ENCODE measurements around the gene BET1.

The BET1 gene

GRCh38 chr7:94011714-94012353 lies 7.7 kb upstream of the BET1 start:
- no peak for DNase-seq

DNA sequence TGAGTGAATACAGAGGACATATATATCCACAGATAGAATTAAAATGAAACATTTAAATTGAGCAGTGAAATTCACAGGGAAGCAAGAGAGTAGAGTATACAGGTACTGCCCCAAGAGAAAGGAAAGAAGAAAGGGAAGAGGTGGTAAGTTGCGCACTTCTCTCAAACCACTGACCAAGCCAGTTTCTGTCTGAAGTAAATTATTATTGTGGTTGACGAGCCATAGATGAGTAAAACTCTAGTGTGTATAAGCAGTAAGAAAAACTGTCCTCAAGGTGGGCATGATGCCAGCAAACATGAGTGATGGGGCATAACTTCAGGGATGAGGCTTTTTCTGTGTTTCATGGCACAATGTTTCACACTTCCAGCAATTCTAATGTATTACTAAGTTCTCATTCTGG lies 4.4 kb upstream of the BET1 start:
- no peak for DNase-seq

DNA sequence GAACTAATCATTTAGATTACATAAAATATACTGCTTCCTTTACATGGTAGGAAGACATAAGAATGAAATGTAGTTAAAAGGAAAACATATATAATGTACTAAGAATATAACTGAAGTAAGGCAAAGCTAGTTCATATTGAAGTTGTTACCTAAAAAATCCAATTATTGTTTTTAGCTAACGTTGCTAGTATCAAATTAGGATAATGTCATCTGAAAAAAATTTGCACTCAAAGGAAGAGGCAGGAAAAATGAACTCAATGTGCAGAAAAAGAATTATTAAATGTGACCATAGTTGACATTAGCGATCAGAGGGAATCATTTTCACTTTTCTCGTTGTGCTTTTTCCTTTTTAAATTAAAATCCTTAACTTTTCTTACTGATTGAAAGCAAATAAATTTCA lies 1.6 kb upstream of the BET1 start:
- no peak for DNase-seq

GRCh38 chr7:94003446-94004023 lies 620 bp downstream of the BET1 start:
- DNase-seq: peak; percentile 11

GRCh38 chr7:94001396-94001795 lies 2.8 kb downstream of the BET1 start:
- no peak for DNase-seq

GRCh38 chr7:93997868-93998267 lies 6.3 kb downstream of the BET1 start:
- DNase-seq: no peak

DNA sequence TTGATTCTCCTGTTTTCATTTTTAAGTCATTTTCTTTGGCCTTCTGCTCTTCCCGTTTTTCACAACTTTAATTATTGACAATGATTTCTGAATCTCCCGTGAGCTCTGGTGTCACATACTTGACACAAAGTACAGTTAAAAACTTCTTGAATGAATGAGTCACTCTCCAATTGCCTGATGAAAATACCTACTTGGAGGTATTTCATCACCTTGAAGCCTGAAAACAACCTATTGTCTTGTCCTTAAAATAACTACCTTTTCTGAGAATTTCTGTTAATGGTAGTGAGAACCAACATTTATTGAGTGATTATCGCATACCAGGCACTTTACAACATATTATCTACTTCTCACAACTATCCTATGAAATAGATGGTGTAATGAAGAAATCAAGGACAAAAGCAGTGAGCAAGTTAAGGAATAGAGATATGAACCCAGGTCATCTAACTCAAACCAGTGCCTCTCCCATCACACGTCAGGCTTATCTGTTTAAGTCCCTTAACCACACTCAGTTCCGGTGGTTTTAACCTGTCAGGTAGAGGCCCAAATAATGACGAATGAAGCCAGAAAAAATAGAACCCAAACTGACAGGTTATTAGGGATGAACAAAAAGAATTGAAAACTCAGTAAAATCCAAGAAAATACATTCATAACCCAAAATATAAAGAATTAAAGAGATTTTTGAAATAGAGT lies 11.6 kb downstream of the BET1 start:
- no peak for DNase-seq

DNA sequence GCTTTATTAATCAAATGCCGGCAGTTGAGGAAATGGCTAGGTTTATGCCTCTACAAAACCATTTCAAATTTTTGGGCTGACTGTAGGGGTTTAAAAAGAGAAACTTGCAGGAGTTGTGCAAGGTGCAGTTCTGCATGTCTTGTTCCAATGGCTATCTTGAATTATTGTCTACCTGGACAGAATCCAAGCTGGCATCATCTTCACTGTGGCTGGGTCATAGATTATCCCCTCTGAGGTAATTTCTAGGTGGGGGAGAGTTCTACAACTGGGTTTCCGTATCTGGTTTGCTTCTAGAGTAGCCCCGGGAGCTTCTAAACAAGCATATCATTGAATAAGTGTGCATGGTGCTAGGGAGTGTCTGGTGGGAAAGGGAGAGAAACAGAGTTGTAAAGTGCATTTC lies 16.9 kb downstream of the BET1 start:
- DNase-seq: no peak

GRCh38 chr7:93985101-93985500 lies 19.1 kb downstream of the BET1 start:
- DNase-seq: no peak

DNA sequence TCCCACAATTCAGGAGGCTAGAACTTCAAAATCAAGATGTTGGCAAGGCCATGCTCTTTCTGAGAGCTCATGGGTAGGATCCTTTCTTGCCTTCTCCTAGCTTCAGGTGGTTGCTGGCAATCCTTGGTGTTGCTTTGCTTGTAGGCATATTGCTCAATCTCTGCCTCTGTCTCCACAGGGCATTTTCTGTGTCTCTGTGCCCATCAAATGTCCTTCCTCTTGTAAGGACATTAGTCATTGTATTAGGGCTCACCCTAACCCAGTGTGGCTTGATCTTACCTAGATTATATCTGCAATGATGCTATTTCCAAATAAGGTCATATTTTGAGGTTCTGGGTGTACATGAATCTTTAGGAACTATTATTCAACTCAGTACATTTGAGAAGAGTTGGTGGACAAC lies 20.1 kb downstream of the BET1 start:
- DNase-seq: no peak

DNA sequence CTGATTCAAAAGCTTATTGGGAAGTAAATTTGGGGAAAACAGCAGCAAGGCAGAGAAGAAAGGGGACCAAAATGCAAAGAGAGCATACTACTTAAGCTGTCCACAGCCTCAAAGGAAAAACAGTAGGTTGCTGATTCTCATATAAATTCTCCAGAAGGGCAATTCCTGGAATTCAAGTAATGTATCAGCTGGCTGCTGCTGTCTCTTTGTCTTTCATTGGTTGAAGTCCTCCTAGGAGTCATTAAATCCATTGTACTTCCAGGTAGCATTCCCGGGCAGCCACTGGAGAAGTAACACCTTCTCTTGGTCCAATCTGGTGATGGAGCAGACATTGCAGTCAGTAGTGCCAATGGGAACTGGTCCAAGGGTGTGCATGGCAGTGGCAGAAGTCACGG lies 22.7 kb downstream of the BET1 start:
- DNase-seq: no peak

GRCh38 chr7:93980744-93981479 lies 23.2 kb downstream of the BET1 start:
- DNase-seq: no peak

GRCh38 chr7:93977211-93977950 lies 26.8 kb downstream of the BET1 start:
- DNase-seq: no peak

DNA sequence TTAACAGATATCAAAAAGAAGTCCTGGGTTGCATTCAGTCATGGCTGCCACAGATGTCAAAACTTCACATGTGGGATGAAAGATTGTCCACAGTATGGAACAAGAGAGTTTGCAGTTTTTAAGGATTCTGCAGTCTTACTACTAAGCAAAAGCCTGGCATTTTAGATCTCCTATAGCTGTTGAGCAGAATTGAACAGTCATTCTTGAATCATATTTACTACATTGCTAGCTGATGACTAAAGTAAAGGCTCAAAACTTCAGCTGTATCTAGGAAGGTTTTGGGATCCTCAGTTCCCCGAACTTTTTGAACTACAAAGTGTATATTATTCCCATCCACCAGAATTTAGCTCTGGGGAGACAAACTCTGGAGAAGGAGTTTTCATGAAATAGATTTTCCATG lies 31.0 kb downstream of the BET1 start:
- no peak for DNase-seq

DNA sequence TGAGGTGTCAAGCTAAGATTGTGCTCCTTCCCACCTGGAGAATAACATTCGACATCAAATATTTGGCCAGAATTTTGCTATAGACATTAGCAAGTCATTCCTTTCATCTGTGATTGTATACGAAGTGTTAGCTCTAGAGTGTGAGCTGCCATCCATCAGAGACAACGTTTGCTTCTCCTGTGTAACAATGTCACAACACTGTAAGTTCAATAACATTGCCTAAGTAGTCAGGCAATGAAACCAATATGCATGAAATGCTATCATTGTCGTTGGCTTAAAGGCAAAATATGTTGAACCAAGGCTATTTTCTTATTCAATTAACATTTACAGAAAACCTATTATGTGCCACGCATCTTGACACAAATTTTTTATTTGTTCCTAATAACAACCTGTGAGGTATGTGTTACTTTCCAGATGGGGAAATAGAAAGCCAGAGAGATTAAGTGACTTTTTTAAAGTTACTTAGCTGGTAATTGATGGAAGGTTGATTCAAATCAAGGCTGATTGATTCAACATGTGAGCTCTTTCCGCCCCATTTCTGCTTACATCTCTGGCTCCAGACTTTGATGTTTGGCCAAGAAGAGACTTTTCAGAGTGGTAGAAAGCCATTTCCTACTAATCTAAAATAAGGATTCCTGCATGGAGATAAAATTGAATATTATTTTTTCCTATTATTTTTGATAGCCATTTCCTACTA lies 32.0 kb downstream of the BET1 start:
- DNase-seq: no peak

GRCh38 chr7:93968911-93969620 lies 35.1 kb downstream of the BET1 start:
- no peak for DNase-seq

DNA sequence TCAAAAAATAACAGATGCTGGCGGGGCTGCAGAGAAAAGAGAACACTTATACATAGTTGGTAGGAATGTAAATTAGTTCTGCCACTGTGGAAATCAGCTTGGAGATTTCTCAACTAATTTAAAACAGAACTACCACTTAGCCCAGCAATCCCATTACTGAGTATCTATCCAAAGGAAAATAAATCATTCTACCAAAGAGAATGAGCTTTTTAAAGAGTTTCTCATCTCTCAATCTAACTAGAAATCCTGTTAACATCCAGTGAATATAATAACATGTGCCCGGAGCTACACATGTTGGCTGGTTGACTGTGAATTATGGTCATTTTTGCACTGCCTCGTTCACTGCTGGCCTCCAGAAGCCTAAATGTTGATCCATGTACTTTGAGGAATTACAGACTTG lies 39.3 kb downstream of the BET1 start:
- DNase-seq: no peak

- no peak for DNase-seq
Observed at GRCh38 chr7:93964262-93964661, 39.9 kb downstream of the BET1 start.

GRCh38 chr7:93960986-93961385 lies 43.2 kb downstream of the BET1 start:
- DNase-seq: no peak

DNA sequence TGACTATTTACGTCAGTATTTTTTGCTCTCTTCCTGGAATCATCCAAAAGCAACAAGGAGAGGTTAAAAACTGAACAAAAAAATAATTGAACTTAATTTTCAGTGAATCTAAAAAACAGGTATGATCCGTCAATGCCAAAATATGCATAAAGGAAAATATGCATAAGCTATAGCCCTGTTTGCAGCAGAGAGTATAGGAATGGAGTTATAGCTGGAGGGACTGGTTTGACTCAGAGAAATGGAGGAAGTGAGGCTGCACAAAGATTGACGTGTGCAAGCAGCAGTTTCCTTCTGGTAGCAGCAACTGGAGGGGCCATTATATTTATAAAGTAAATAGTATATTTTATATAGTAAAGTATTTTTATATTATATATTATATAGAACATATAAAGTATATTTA lies 45.5 kb downstream of the BET1 start:
- no peak for DNase-seq

DNA sequence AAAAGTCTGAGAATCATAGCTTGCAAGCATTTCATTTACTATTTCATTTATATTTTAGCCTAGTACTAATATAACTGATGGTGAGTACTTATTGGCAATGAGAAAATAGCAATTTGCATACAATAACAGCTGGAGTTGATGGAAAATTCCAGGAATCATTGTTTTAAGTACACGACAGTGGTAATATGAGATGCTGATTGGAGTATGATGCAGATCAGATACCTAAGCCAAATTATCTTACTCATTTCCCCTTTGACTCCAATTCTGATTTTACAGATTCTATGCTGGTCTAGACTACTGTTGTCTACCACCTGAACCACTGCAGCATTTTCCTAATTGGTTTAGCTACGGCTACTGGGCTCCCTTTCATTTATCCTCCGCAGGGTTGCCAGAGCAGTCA lies 45.9 kb downstream of the BET1 start:
- DNase-seq: no peak

- no peak for DNase-seq
Observed at GRCh38 chr7:93957767-93958166, 46.4 kb downstream of the BET1 start.

All from stimulated activated CD4-positive, alpha-beta T cell treated with anti-CD3 and anti-CD28 coated beads, Interleukin-4, amount 100 ng/mL, for 24 hours (primary cell).